ENCODE results near the gene CASP14. TPM values are rescaled to one million over a fixed set of nuclear protein-coding genes. Genes with fewer than 3 reads are reported as not detected.

CASP14 gene
- total and polyA plus RNA-seq, 9 of the 15 experiments (the other 6 are each of a cell fraction or from before 2014, with no cell fraction given), result not detected

GRCh38 chr19:15042826-15043225 lies 6.5 kb upstream of the CASP14 start:
- no peaks in the 10 kb centered on the region for H3K9me1 ChIP-seq (ENCODE audit: control insufficient read depth, insufficient read depth, low read length)
- BruUV-seq (replicated peaks), result no TSS peak
- POLR2A ChIA-PET, result no interaction called here
- TF ChIP-seq LARP7 (IDR thresholded peaks at IDR 0.05) (no peak), NR4A1 (CRISPR knock-in tag; IDR thresholded peaks at IDR 0.05) (no peak), NR4A1 (tag; IDR thresholded peaks at IDR 0.05) (no peak), ZNF75A (CRISPR knock-in tag; IDR thresholded peaks at IDR 0.05) (no peak), COPS2 (conservative IDR thresholded peaks at IDR 0.05) (no peak), GTF2A2 (tag; IDR thresholded peaks at IDR 0.05) (no peak), CHD2 (IDR thresholded peaks at IDR 0.05; ENCODE audit: low read depth, low read length) (no peak)
- no peak overlapping the region for H3K4me2 ChIP-seq (ENCODE audit: insufficient read depth, low read length)
- no peak overlapping the region for H3K4me3 ChIP-seq
- no peak overlapping the region for H3K9ac ChIP-seq (ENCODE audit: insufficient read depth in 1 of 2, low read depth in 2 of 2, low read length in 2 of 2)
- 0 out of 2 replicates have a peak, but pooled peaks cover 4% of the 10 kb centered on the region for H4K20me1 ChIP-seq (replicated peaks; ENCODE audit: control insufficient read depth, insufficient read depth, low read length)
- no peaks in the 10 kb centered on the region; a peak in 1 of 5 replicates for H3K4me1 ChIP-seq (replicated peaks in 1 of 2; ENCODE audit: control insufficient read depth in 2 of 2, insufficient read depth in 2 of 2, low read length in 2 of 2)
- CTCF ChIA-PET (ENCODE audit: low intra/inter-chr PET ratio), result interaction anchor here (0.6 kb wide), 1 partner anchor 67 kb away, joined by 3 read pairs; no protein-coding TSS in a partner anchor
- WGBS (ENCODE audit: insufficient coverage, low coverage, missing lambda C conversion rate), result 3% methylated on average over 2 of the region's 2 CpGs
- in situ Hi-C loops (cut with MboI), result no loop called here
- no peaks in the 10 kb centered on the region for H3K9me3 ChIP-seq (replicated peaks; ENCODE audit: control insufficient read depth, insufficient read depth, low read depth, low read length)
- intact Hi-C loops (cut with micrococcal nuclease), result no loop called here
- H3K27me3 ChIP-seq (ENCODE audit: control insufficient read depth in 2 of 2, insufficient read depth in 2 of 2, low read length in 2 of 2), result peaks cover 5 to 17% of the 10 kb centered on the region in 2 experiments; a peak in 3 of 5 replicates
- no peak overlapping the region for H2AFZ ChIP-seq (ENCODE audit: low read depth, low read length)
- no peak for DNase-seq (ENCODE audit: extremely low read depth in 1 of 4, low spot score in 3 of 4)
- H3K27ac ChIP-seq (ENCODE audit: extremely low read depth, low read depth, low read length), result no peak overlapping the region
- no peaks in the 10 kb centered on the region for H3K79me2 ChIP-seq (ENCODE audit: control insufficient read depth, insufficient read depth, low read length)
- no peak for ATAC-seq
- FAIRE-seq, result no peak
- no peaks in the 10 kb centered on the region for H3K36me3 ChIP-seq (ENCODE audit: control insufficient read depth, insufficient read depth, low read length)

GRCh38 chr19:15045506-15045905 lies 3.8 kb upstream of the CASP14 start:
- Histone ChIP-seq H3K79me2 (ENCODE audit: control insufficient read depth, insufficient read depth, low read length) (no peaks in the 10 kb centered on the region), H2AFZ (ENCODE audit: low read depth, low read length) (no peak overlapping the region), H3K4me2 (ENCODE audit: insufficient read depth, low read length) (no peak overlapping the region), H3K36me3 (ENCODE audit: control insufficient read depth, insufficient read depth, low read length) (no peaks in the 10 kb centered on the region), H3K27me3 (ENCODE audit: control insufficient read depth in 2 of 2, insufficient read depth in 2 of 2, low read length in 2 of 2) (peaks cover 5 to 20% of the 10 kb centered on the region in 2 experiments; a peak in 4 of 5 replicates), H3K9me3 (replicated peaks; ENCODE audit: control insufficient read depth, insufficient read depth, low read depth, low read length) (no peaks in the 10 kb centered on the region), H3K9me1 (ENCODE audit: control insufficient read depth, insufficient read depth, low read length) (no peaks in the 10 kb centered on the region), H3K9ac (ENCODE audit: insufficient read depth in 1 of 2, low read depth in 2 of 2, low read length in 2 of 2) (no peak overlapping the region), H4K20me1 (replicated peaks; ENCODE audit: control insufficient read depth, insufficient read depth, low read length) (0 out of 2 replicates have a peak, but pooled peaks cover 4% of the 10 kb centered on the region), H3K4me1 (replicated peaks in 1 of 2; ENCODE audit: control insufficient read depth in 2 of 2, insufficient read depth in 2 of 2, low read length in 2 of 2) (no peaks in the 10 kb centered on the region; a peak in 1 of 5 replicates), H3K4me3 (no peak overlapping the region), H3K27ac (ENCODE audit: extremely low read depth, low read depth, low read length) (no peak overlapping the region)
- BruUV-seq (replicated peaks), result no TSS peak
- WGBS (ENCODE audit: insufficient coverage, low coverage, missing lambda C conversion rate), result 6% methylated on average over 3 of the region's 3 CpGs
- intact Hi-C loops (cut with micrococcal nuclease), result no loop called here
- DNase-seq (ENCODE audit: extremely low read depth in 1 of 4, low spot score in 3 of 4) (no peak), ATAC-seq (no peak), FAIRE-seq (no peak)
- CTCF ChIA-PET (ENCODE audit: low intra/inter-chr PET ratio), result no interaction called here
- in situ Hi-C loops (cut with MboI), result no loop called here
- POLR2A ChIA-PET, result interaction anchor here (0.6 kb wide), 1 partner anchor 10 kb away, joined by 3 read pairs; no protein-coding TSS in a partner anchor
- no peak for TF ChIP-seq HDGF (IDR thresholded peaks at IDR 0.05)
- TF ChIP-seq HEY1 (CRISPR knock-in tag; IDR thresholded peaks at IDR 0.05; ENCODE audit: borderline replicate concordance), result no peak
- no peak for TF ChIP-seq SRSF3 (IDR thresholded peaks at IDR 0.05; ENCODE audit: insufficient read depth, low read length)
- TF ChIP-seq ZNF197 (CRISPR knock-in tag; IDR thresholded peaks at IDR 0.05; ENCODE audit: low read depth), result no peak
- no peak for TF ChIP-seq ZNF217 (CRISPR knock-in tag; IDR thresholded peaks at IDR 0.05)
- no peak for TF ChIP-seq CBX1 (IDR thresholded peaks at IDR 0.05; ENCODE audit: low read depth)
- no peak for TF ChIP-seq ZNF274 (IDR thresholded peaks at IDR 0.05; ENCODE audit: borderline replicate concordance, low read depth, low read length)
- no peak for TF ChIP-seq VEZF1 (CRISPR knock-in tag; IDR thresholded peaks at IDR 0.05)
- TF ChIP-seq E2F3 (CRISPR knock-in tag; IDR thresholded peaks at IDR 0.05), result no peak

All from K562 (cell line).